HEK293 (cell line): ENCODE data around the gene PDE4A.
A peak's percentile ranks its signal among the peaks of the same experiment; 100 is the strongest.

Experiments used
- CTCF ChIA-PET: fragments of 350-600 bp; formaldehyde crosslinking; extraction: SDS; loops from one replicate; lab custom pipeline; 2021; ENCODE audit warnings: antibody characterized with exemption; lab: Yijun Ruan, JAX
- POLR2A ChIA-PET: fragments of 300-600 bp; formaldehyde crosslinking; extraction: SDS; loops from one replicate; lab custom pipeline; 2020; ENCODE audit warnings: antibody characterized with exemption, inconsistent platforms; lab: Yijun Ruan, JAX
- H3K27ac ChIP-seq: fragments of 200-500 bp; sonication (Bioruptor generic); 2 replicates; pipeline ENCODE4 v1.5.1; 2014; ENCODE audit warnings: low read depth, low read length, control low read depth, inconsistent platforms; ENCODE audit errors: extremely low read depth
- H3K36me3 ChIP-seq, 2 experiments: fragments of 200-500 bp in 1 of 2; sonication (Bioruptor generic) in 1 of 2; 1 replicate in 1 of 2; 2 replicates in 1 of 2; pipeline ENCODE4 v1.5.1; 2014 to 2017; ENCODE audit warnings: inconsistent platforms in 2 of 2, low read length in 2 of 2; ENCODE audit not compliant: control insufficient read depth in 2 of 2, insufficient read depth in 1 of 2
- H3K4me1 ChIP-seq: fragments of 200-500 bp; sonication (Bioruptor generic); 2 replicates; pipeline ENCODE4 v1.5.1; 2014; ENCODE audit warnings: mild to moderate bottlenecking, low read length, inconsistent platforms; ENCODE audit not compliant: control insufficient read depth, insufficient read depth
- H3K4me3 ChIP-seq: 2 replicates; pipeline ENCODE4 v1.5.1; 2011; ENCODE audit warnings: low read depth, mild to moderate bottlenecking, control low read depth, low read length, moderate library complexity
- H3K9me3 ChIP-seq: fragments of 200-500 bp; sonication (Bioruptor generic); 2 replicates; pipeline ENCODE4 v1.5.1; 2014; ENCODE audit warnings: low read depth, low read length, inconsistent platforms; ENCODE audit not compliant: control insufficient read depth, insufficient read depth
- EGR2 ChIP-seq: fragments of 450-650 bp; formaldehyde crosslinking; IDR thresholded peaks from 2 replicates; pipeline ENCODE4 v1.5.1; 2016; ENCODE audit warnings: low read depth, missing biosample characterization, missing genetic modification characterization
- GLI2 ChIP-seq: fragments of 450-650 bp; formaldehyde crosslinking; IDR thresholded peaks from 2 replicates; pipeline ENCODE4; 2017; ENCODE audit warnings: missing biosample characterization, missing genetic modification characterization, low read depth, borderline replicate concordance
- GLIS1 ChIP-seq: fragments of 450-650 bp; formaldehyde crosslinking; IDR thresholded peaks from 2 replicates; pipeline ENCODE4 v1.5.1; 2016; ENCODE audit warnings: missing biosample characterization, missing genetic modification characterization
- KLF8 ChIP-seq: fragments of 450-650 bp; formaldehyde crosslinking; IDR thresholded peaks from 2 replicates; pipeline ENCODE4 v1.5.1; 2016; ENCODE audit warnings: missing biosample characterization, missing genetic modification characterization
- MEIS1 ChIP-seq: sonication (generic); formaldehyde crosslinking; IDR thresholded peaks from 2 replicates; pipeline ENCODE4 v1.8.1; 2022; ENCODE audit warnings: missing genetic modification reagents, mild to moderate bottlenecking, borderline replicate concordance
- PATZ1 ChIP-seq: fragments of 450-650 bp; formaldehyde crosslinking; IDR thresholded peaks from 2 replicates; pipeline ENCODE4 v1.5.1; 2016; ENCODE audit warnings: missing biosample characterization, missing genetic modification characterization
- PRDM10 ChIP-seq: fragments of 450-650 bp; formaldehyde crosslinking; IDR thresholded peaks from 2 replicates; pipeline ENCODE4 v1.5.1; 2016; ENCODE audit warnings: missing biosample characterization, missing genetic modification characterization
- SCRT1 ChIP-seq: fragments of 450-650 bp; formaldehyde crosslinking; IDR thresholded peaks from 2 replicates; pipeline ENCODE4 v1.5.1; 2016; ENCODE audit warnings: missing biosample characterization, missing genetic modification characterization, borderline replicate concordance
- SCRT2 ChIP-seq: fragments of 450-650 bp; formaldehyde crosslinking; IDR thresholded peaks from 2 replicates; pipeline ENCODE4 v1.5.1; 2016; ENCODE audit warnings: missing biosample characterization, missing genetic modification characterization
- WT1 ChIP-seq: fragments of 450-650 bp; formaldehyde crosslinking; IDR thresholded peaks from 2 replicates; pipeline ENCODE4 v1.5.1; 2016; ENCODE audit warnings: missing biosample characterization, missing genetic modification characterization
- YY2 ChIP-seq: fragments of 450-650 bp; formaldehyde crosslinking; IDR thresholded peaks from 2 replicates; pipeline ENCODE4 v1.5.1; 2016; ENCODE audit warnings: missing biosample characterization, missing genetic modification characterization
- ZBTB20 ChIP-seq: fragments of 450-650 bp; formaldehyde crosslinking; IDR thresholded peaks from 2 replicates; pipeline ENCODE4 v1.5.1; 2016; ENCODE audit warnings: missing biosample characterization, missing genetic modification characterization
- ZFP69B ChIP-seq: fragments of 450-650 bp; formaldehyde crosslinking; IDR thresholded peaks from 2 replicates; pipeline ENCODE4 v1.5.1; 2016; ENCODE audit warnings: missing biosample characterization, missing genetic modification characterization
- ZNF324 ChIP-seq: fragments of 450-650 bp; formaldehyde crosslinking; IDR thresholded peaks from 2 replicates; pipeline ENCODE4 v1.5.1; 2016; ENCODE audit warnings: missing biosample characterization, missing genetic modification characterization
- ZNF335 ChIP-seq: fragments of 450-650 bp; formaldehyde crosslinking; conservative IDR thresholded peaks from 2 replicates; pipeline ENCODE4 v1.5.1; 2016; ENCODE audit warnings: missing biosample characterization, missing genetic modification characterization
- ZNF514 ChIP-seq: fragments of 450-650 bp; formaldehyde crosslinking; IDR thresholded peaks from 2 replicates; pipeline ENCODE4 v1.5.1; 2016; ENCODE audit warnings: missing biosample characterization, missing genetic modification characterization
- ZNF560 ChIP-seq: fragments of 450-650 bp; formaldehyde crosslinking; IDR thresholded peaks from 2 replicates; pipeline ENCODE4 v1.5.1; 2017; ENCODE audit warnings: missing biosample characterization, missing genetic modification characterization, borderline replicate concordance
- ZNF629 ChIP-seq: fragments of 450-650 bp; formaldehyde crosslinking; IDR thresholded peaks from 2 replicates; pipeline ENCODE4 v1.5.1; 2017; ENCODE audit warnings: missing biosample characterization, missing genetic modification characterization
- ZNF768 ChIP-seq: fragments of 450-650 bp; formaldehyde crosslinking; IDR thresholded peaks from 2 replicates; pipeline ENCODE4 v1.5.1; 2018; ENCODE audit warnings: missing biosample characterization, mild to moderate bottlenecking, missing genetic modification characterization
- ZNF776 ChIP-seq: fragments of 450-650 bp; formaldehyde crosslinking; IDR thresholded peaks from 2 replicates; pipeline ENCODE4 v1.5.0; 2017; ENCODE audit warnings: missing biosample characterization, missing genetic modification characterization, borderline replicate concordance

PDE4A gene

GRCh38 chr19:10467104-10467706 is 46.9 kb downstream of the PDE4A start:
- Histone ChIP-seq H3K4me3 (no peak overlapping the region), H3K4me1 (no peaks in the 10 kb centered on the region)
- TF ChIP-seq ZFP69B (tag by site-specific recombination) = no peak
- TF ChIP-seq YY2 (tag by site-specific recombination) = no peak
- no peak for TF ChIP-seq ZNF768 (tag by site-specific recombination)
- no peak for TF ChIP-seq ZNF514 (tag by site-specific recombination)
- no peak for TF ChIP-seq ZNF776 (tag by site-specific recombination)
- TF ChIP-seq ZBTB20 (tag by site-specific recombination) = no peak
- TF ChIP-seq ZNF560 = no peak
- TF ChIP-seq SCRT2 = peak; percentile 54; the same call in 1 of the 2 replicates
- no peak for TF ChIP-seq MEIS1 (CRISPR knock-in tag)
- TF ChIP-seq KLF8 (tag by site-specific recombination) = no peak
- peak; percentile 94 for TF ChIP-seq SCRT1 (tag by site-specific recombination)
- TF ChIP-seq EGR2 (tag by site-specific recombination) = no peak
- no peak for TF ChIP-seq GLI2 (tag by site-specific recombination)
- TF ChIP-seq WT1 (tag by site-specific recombination) = no peak
- no peak for TF ChIP-seq ZNF629 (tag by site-specific recombination)
- TF ChIP-seq GLIS1 (tag by site-specific recombination) = no peak
- no peak for TF ChIP-seq ZNF335 (tag by site-specific recombination)
- TF ChIP-seq, all 188 proteins: peak for 2
- H3K36me3 ChIP-seq = peaks cover 0 to 10% of the 10 kb centered on the region in 2 experiments; a peak in 2 of 3 replicates
- POLR2A ChIA-PET = interaction anchor here (0.9 kb wide), 1 partner anchor 186 kb away, joined by 9 read pairs; no protein-coding TSS in a partner anchor
- no peak overlapping the region for H3K27ac ChIP-seq
- CTCF ChIA-PET = interaction anchor here (0.6 to 2.6 kb wide), 2 partner anchors 11 to 62 kb away, joined by 3 to 14 read pairs; no protein-coding TSS in a partner anchor
- H3K9me3 ChIP-seq = no peaks in the 10 kb centered on the region

- TF ChIP-seq PATZ1 (tag by site-specific recombination) (0 out of 2 replicates have a peak, but pooled peaks have one; percentile 9), ZNF324 (tag by site-specific recombination) (no peak), PRDM10 (tag by site-specific recombination) (peak; percentile 33), GLIS1 (tag by site-specific recombination) (0 out of 2 replicates have a peak, but pooled peaks have one; percentile 14), YY2 (tag by site-specific recombination) (no peak)
- Histone ChIP-seq H3K27ac (no peak overlapping the region), H3K4me3 (no peak overlapping the region), H3K9me3 (no peaks in the 10 kb centered on the region), H3K36me3 (peaks cover 0 to 10% of the 10 kb centered on the region in 2 experiments; a peak in 2 of 3 replicates), H3K4me1 (no peaks in the 10 kb centered on the region)
- ChIA-PET POLR2A (interaction anchor here (0.6 kb wide), 1 partner anchor 10 kb away, joined by 3 read pairs; no protein-coding TSS in a partner anchor), CTCF (no interaction called here)
These were observed 47.8 kb downstream of the PDE4A start for GRCh38 chr19:10468133-10468532.
